NCI-H774 (cell line): ENCODE results near the gene LNX2.

Experiments
- DNase-seq: peaks from one replicate; lab custom pipeline; 2025; lab: John Stamatoyannopoulos, UW

The LNX2 gene

DNA sequence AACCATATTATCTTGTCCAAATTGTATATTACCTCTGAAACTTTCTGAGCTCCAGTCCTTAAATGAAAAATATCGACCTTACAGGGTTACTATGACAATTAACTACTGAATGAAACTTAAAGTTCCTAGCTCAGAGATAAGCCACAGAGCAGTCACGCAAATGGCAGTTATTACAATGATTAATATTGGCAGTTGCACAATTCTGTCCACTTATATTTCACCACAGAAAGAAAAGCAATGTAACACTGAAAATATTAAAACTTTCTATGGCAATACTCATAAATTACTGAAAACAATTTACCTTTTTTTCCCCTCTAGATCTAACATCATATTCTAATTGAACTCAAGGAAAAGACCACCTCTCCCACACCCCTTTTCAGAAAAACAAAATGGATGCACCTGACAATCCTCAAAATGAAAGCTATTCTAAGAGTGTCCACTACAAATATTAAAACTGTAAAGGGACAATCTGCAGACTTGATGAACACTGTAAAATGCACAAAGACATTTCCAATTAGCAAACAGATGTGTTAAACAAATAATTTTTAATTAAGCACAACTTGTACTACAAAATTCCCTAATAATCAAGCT is 14.6 kb downstream of the LNX2 start:
- no peak for DNase-seq

GRCh38 chr13:27605099-27605498 is 15.2 kb downstream of the LNX2 start:
- no peak for DNase-seq

DNA sequence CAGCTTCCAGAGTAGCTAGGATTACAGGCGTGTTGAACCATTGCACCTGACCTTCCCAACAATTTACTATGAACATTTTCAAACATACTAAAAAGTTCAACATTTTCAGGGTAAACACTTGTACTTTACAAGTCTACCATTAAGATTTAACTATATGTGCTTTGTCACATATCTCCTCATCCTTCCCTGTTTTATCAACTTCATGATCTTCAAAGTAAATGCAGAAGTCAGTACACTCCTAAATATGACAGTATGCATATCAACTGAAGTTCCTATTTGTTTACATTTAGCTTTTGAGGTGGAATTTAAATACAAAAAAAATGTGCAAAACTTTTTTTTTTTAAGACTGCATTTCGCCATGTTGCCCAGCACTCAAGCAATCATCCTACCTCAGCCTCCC is 18.5 kb downstream of the LNX2 start:
- no peak for DNase-seq

- DNase-seq = no peak
Observed at GRCh38 chr13:27601208-27601607, 19.1 kb downstream of the LNX2 start.

GRCh38 chr13:27600711-27601110 is 19.6 kb downstream of the LNX2 start:
- DNase-seq = no peak

GRCh38 chr13:27599845-27600553 is 20.3 kb downstream of the LNX2 start:
- DNase-seq = no peak

- DNase-seq = no peak
Observed at GRCh38 chr13:27599096-27599495, 21.2 kb downstream of the LNX2 start.

DNA sequence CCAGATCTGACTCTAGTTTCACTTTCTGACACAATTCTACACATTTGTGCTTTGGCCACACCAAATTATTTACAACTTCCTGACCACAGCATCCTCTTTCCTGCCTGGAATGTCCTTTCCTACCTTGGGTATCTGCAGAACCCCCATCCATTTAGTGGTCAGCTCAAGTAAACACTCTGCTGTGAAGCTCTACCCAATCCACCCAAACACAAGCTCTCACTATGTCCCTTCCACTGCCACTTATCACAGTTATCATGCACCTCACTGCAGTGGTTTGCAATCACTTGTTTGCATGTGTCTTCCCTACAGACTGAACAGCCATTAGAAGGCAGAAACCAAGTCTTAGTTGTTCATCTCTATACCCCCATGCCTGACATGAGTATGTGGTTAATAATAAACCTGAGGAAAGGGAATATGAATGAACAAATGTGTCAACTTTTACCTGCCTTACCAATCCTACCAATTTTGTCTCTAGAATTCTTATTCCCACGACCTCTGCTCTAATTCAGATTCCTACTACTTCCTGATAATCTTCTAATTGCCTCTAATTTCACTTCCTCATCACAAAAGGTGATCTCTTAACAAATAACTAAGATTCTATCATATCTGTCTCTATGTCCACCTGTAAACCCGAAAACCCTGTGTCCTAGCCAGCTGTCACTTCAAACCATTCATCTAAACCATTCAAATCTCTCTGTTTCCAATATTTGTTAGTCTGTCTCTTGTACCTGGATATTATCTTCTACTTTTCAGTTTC is 25.1 kb downstream of the LNX2 start:
- DNase-seq = no peak

GRCh38 chr13:27593267-27593666 is 27.1 kb downstream of the LNX2 start:
- no peak for DNase-seq

DNA sequence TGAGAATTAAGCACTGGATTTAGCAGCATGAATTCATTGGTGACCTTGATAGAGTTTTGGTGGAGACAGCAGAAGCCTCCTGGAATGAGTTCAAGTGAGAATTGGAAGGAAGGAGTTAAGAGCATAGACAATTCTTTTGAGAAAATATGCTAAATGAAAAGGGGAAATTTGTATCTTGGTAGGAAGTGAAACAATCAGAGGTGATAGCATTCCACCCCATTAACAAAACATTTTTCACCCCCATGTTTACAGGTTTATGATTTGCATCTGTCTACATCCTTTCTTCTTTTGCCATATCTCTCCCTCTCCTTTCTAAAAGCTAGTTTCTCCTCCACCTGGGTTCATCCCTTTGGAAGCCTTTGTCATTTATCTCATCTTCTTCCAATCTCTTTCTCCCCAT is 27.5 kb downstream of the LNX2 start:
- no peak for DNase-seq

GRCh38 chr13:27588405-27588804 is 31.9 kb downstream of the LNX2 start:
- DNase-seq = no peak

- no peak for DNase-seq
Observed at GRCh38 chr13:27587095-27587746, 33.1 kb downstream of the LNX2 start.

DNA sequence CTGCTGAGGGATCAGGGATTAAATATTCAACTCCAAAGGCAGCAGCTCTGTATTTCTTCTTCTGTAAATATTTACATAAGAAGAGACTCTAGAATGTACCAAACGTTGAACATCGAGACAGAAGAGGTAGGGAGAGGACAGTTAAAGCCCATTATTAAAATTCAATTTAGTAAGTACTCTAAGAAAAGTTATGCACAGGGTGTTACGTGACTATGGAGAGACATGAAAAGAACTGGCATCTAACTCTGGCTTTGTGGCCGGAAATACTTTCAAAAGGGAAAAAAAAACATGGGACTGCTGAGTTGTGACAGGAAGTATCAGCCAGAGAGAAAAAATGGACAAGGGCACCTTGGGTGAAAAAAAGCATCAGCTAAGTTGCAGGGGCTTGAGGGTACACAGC is 36.7 kb downstream of the LNX2 start:
- no peak for DNase-seq

DNA sequence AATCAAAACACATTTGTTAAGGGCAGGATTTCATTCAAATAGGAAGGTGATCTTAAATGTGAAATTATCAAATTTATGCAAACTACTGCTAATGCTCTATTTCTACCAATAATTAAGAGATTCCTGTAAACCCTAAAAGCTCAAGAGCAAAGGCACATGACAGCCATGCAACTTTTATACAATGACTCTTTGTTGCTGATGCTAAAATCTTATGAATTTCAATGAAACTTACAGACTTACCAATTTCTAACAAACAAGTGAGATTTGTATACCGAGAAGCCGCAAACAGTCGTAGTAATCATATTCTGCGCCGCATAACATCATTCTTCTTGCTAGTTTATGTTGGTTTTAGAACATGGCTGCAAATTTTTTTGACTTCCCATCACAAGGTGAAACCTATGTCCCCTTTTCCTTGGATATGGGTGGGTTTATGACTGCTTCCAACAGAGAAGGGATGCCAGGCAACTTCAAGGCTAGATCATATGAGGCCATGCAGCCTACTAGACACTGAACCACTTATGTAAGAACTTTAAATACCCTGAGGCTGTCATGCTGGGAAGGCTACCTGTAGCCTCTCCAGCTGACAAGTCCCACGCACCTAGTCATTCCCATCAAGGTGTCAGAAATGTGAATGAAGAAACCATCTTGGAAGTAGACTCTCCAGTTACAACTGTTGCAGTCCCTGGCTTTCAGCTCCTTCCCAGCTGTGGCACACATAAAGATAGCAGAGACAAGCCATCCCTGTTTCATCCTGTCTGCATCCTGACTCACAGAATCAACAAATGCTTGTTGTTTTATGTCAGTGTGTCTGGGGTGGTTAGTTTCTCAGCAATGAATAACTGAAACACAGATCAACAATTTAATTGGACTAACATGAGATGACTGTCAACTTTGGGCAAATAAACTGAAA is 42.0 kb downstream of the LNX2 start:
- no peak for DNase-seq

- DNase-seq = no peak
Observed at GRCh38 chr13:27574661-27575060, 45.7 kb downstream of the LNX2 start.

- DNase-seq = no peak
Observed at GRCh38 chr13:27573265-27573664, 47.1 kb downstream of the LNX2 start.

DNA sequence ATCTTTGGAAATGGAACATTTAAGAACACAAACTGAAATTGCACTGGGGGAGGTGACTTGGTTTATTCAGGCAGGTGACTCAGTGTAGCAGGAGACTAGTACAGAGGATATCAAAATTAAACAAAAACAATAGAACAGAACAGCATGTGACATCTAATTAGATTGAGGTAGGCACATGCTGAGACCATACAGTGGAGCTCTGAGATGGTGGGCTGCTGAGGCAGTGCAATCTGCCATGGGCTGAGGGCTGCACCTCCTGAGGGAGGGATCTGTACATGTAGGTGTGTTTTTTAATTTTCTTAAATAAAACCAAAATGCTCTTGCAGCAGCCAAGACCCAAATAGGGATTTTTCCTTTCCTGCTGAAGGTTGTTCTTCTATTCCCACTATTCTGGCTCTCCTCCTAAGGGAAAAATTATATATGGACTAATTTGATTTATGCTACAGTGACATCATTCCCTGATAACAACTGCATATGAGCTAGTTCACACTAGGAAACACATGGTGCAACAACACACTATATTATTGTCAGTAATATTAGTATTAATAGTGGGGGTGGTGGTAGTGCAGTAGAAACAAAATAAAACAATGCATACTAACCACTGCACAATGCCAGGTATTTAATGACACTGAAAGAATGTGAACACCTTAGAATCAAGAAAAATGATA is 48.0 kb downstream of the LNX2 start:
- no peak for DNase-seq

DNA sequence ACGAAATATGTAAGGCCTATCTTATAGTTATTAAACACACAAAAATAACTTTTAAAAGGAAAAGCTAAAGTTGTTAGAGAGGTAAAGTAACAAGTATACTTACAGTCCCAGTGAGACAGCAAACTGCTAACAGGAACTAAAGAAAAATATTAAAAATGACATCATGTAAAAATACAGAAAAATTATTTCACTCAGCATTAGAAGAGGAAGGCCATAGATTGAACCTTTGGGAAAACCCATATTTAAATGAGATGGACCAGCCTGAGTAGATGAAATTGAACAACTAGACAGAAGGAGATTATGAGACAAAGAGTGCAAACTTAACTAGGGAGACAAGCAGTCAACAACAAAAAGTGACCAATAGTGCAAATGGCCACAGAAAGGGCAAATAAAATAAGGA is 49.4 kb downstream of the LNX2 start:
- DNase-seq = no peak

- no peak for DNase-seq
Observed at GRCh38 chr13:27569405-27569804, 50.9 kb downstream of the LNX2 start.

DNA sequence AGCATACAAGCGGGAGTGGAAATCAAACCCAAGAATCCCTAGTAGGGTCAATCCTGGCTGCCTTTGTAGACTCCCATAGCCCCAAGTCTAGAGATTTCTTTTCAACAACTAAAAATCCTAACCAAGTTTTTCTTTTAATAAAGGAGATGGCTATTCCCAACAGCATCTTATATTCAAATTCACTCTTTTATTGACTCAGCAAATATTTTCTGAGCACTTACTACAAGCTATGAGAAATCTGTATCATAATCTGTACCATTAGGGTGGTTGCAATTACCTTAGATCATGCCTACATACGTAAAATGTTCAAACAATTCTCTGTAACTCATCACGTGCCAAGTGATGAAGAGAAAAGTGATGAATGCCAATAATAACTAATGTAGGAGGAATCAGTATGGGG is 54.5 kb downstream of the LNX2 start:
- no peak for DNase-seq

- no peak for DNase-seq
Observed at GRCh38 chr13:27562457-27562856, 57.9 kb downstream of the LNX2 start.
